H9 (cell line): ENCODE data around the gene RAI14. TPM values are rescaled to one million over a fixed set of nuclear protein-coding genes. Genes with fewer than 3 reads are reported as not detected.

Experiments
- DNase-seq: peaks from one replicate; pipeline ENCODE4 v3.0.0-alpha.2; 2017
- H2AFZ ChIP-seq: one replicate; pipeline ENCODE4 v1.6.1; 2013; ENCODE audit warnings: mild to moderate bottlenecking, low read length, control low read depth, moderate library complexity
- H2AK5ac ChIP-seq: 2 replicates; pipeline ENCODE4 v1.6.1; 2013; ENCODE audit warnings: low read length, control low read depth, mixed read lengths; ENCODE audit not compliant: insufficient read length
- H2BK120ac ChIP-seq: one replicate; pipeline ENCODE4 v1.6.1; 2013; ENCODE audit warnings: low read depth, mild to moderate bottlenecking, low read length, control low read depth, inconsistent platforms; ENCODE audit not compliant: poor library complexity, severe bottlenecking
- H2BK12ac ChIP-seq: 2 replicates; pipeline ENCODE4 v1.6.1; 2013; ENCODE audit warnings: low read length, control low read depth, mixed read lengths, low read depth; ENCODE audit not compliant: insufficient read length
- H2BK15ac ChIP-seq: 2 replicates; pipeline ENCODE4 v1.6.1; 2013; ENCODE audit warnings: low read depth, low read length, control low read depth
- H2BK20ac ChIP-seq: one replicate; pipeline ENCODE4 v1.6.1; 2013; ENCODE audit warnings: low read depth, mild to moderate bottlenecking, low read length, control low read depth, inconsistent platforms; ENCODE audit not compliant: poor library complexity, severe bottlenecking
- H2BK5ac ChIP-seq: 2 replicates; pipeline ENCODE4 v1.6.1; 2013; ENCODE audit warnings: low read length, control low read depth, mixed read lengths; ENCODE audit not compliant: insufficient read length
- H3K14ac ChIP-seq: 2 replicates; pipeline ENCODE4 v1.6.1; 2013; ENCODE audit warnings: low read length, control low read depth; ENCODE audit not compliant: insufficient read depth
- H3K18ac ChIP-seq: 2 replicates; pipeline ENCODE4 v1.6.1; 2013; ENCODE audit warnings: low read depth, mild to moderate bottlenecking, mixed read lengths, low read length, control low read depth; ENCODE audit not compliant: insufficient read length
- H3K23ac ChIP-seq: 2 replicates; pipeline ENCODE4 v1.6.1; 2013; ENCODE audit warnings: low read length, control low read depth, mixed read lengths, low read depth; ENCODE audit not compliant: insufficient read length
- H3K23me2 ChIP-seq: 2 replicates; pipeline ENCODE4 v1.6.1; 2013; ENCODE audit warnings: low read depth, mild to moderate bottlenecking, mixed read lengths, low read length, control low read depth; ENCODE audit not compliant: insufficient read length, poor library complexity, severe bottlenecking
- H3K27ac ChIP-seq: 2 replicates; pipeline ENCODE4 v1.5.1; 2013; ENCODE audit warnings: low read length, control low read depth, mixed read lengths, low read depth; ENCODE audit not compliant: insufficient read length
- H3K27me3 ChIP-seq: 2 replicates; pipeline ENCODE4 v1.6.1; 2013; ENCODE audit warnings: low read length, control low read depth, inconsistent platforms; ENCODE audit not compliant: insufficient read depth
- H3K4ac ChIP-seq: 2 replicates; pipeline ENCODE4 v1.6.1; 2013; ENCODE audit warnings: low read depth, mild to moderate bottlenecking, control low read depth, inconsistent platforms, low read length, moderate library complexity
- H3K4me1 ChIP-seq: 2 replicates; pipeline ENCODE4 v1.6.1; 2013; ENCODE audit warnings: low read length, control low read depth, inconsistent platforms; ENCODE audit not compliant: insufficient read depth
- H3K4me2 ChIP-seq: 2 replicates; pipeline ENCODE4 v1.6.1; 2013; ENCODE audit warnings: low read length, control low read depth, mixed read lengths; ENCODE audit not compliant: insufficient read length, insufficient read depth
- H3K56ac ChIP-seq: 2 replicates; pipeline ENCODE4 v1.6.1; 2013; ENCODE audit warnings: low read depth, mild to moderate bottlenecking, mixed read lengths, low read length, control low read depth; ENCODE audit not compliant: insufficient read length
- H3K79me1 ChIP-seq: 2 replicates; pipeline ENCODE4 v1.6.1; 2013; ENCODE audit warnings: low read depth, mild to moderate bottlenecking, moderate library complexity, low read length, control low read depth, inconsistent platforms; ENCODE audit not compliant: insufficient read depth, poor library complexity, severe bottlenecking
- H3K79me2 ChIP-seq: 2 replicates; pipeline ENCODE4 v1.6.1; 2013; ENCODE audit warnings: low read length, control low read depth, inconsistent platforms; ENCODE audit not compliant: insufficient read depth
- H3K9ac ChIP-seq: 2 replicates; pipeline ENCODE4 v1.6.1; 2013; ENCODE audit warnings: low read length, control low read depth, mixed read lengths; ENCODE audit not compliant: insufficient read length; ENCODE audit errors: extremely low read depth
- H3K9me3 ChIP-seq: one replicate; pipeline ENCODE4 v1.6.1; 2013; ENCODE audit warnings: low read depth, low read length, inconsistent platforms; ENCODE audit not compliant: control insufficient read depth
- H3T11ph ChIP-seq: one replicate; pipeline ENCODE4 v1.6.1; 2013; ENCODE audit warnings: mild to moderate bottlenecking, low read length, control low read depth, inconsistent platforms
- H4K20me1 ChIP-seq: one replicate; pipeline ENCODE4 v1.6.1; 2013; ENCODE audit not compliant: control insufficient read depth, insufficient read length, insufficient read depth
- H4K5ac ChIP-seq: 2 replicates; pipeline ENCODE4 v1.6.1; 2013; ENCODE audit warnings: low read depth, mild to moderate bottlenecking, mixed read lengths, low read length, control low read depth; ENCODE audit not compliant: insufficient read length
- H4K8ac ChIP-seq: replicated peaks from 2 replicates; pipeline ENCODE4 v1.6.1; 2013; ENCODE audit warnings: low read length, control low read depth, mixed read lengths, low read depth; ENCODE audit not compliant: insufficient read length
- H4K91ac ChIP-seq: 2 replicates; pipeline ENCODE4 v1.6.1; 2013; ENCODE audit warnings: low read depth, mild to moderate bottlenecking, moderate library complexity, mixed read lengths, low read length, control low read depth; ENCODE audit not compliant: insufficient read length
- H3K27ac Mint-ChIP-seq, 3 experiments: 2 replicates in 2 of 3; 3 replicates in 1 of 3; pipeline ENCODE4 v1.8.0; 2020 to 2021; ENCODE audit warnings: mixed read lengths in 3 of 3, mild to moderate bottlenecking in 1 of 3, moderate library complexity in 1 of 3
- H3K27me3 Mint-ChIP-seq: 2 replicates; pipeline ENCODE4 v1.8.0; 2021; ENCODE audit warnings: low read depth, mild to moderate bottlenecking, moderate library complexity, mixed read lengths
- H3K36me3 Mint-ChIP-seq, 3 experiments: 2 replicates in 2 of 3; 3 replicates in 1 of 3; pipeline ENCODE4 v1.8.0; 2020 to 2021; ENCODE audit warnings: low read depth in 3 of 3, mixed read lengths in 3 of 3; ENCODE audit not compliant: insufficient read depth in 1 of 3
- H3K4me1 Mint-ChIP-seq, 2 experiments: 2 replicates each; pipeline ENCODE4 v1.8.0; 2020; ENCODE audit warnings: mixed read lengths in 2 of 2
- H3K4me3 Mint-ChIP-seq, 2 experiments: 2 replicates in 1 of 2; 3 replicates in 1 of 2; pipeline ENCODE4 v1.8.0; 2020 to 2021; ENCODE audit warnings: mild to moderate bottlenecking in 2 of 2, mixed read lengths in 2 of 2, moderate library complexity in 1 of 2
- H3K9me3 Mint-ChIP-seq, 2 experiments: 2 replicates in 1 of 2; 3 replicates in 1 of 2; pipeline ENCODE4 v1.8.0; 2020; ENCODE audit warnings: mild to moderate bottlenecking in 2 of 2, mixed read lengths in 2 of 2, moderate library complexity in 1 of 2
- WGBS: extraction: QIAGEN DNeasy Blood & Tissue Kit; methylation state at CpG from one replicate; pipeline ENCODE4 v1.1.7; 2013; ENCODE audit warnings: missing lambda C conversion rate, low lambda C conversion rate, mixed read lengths; ENCODE audit not compliant: insufficient read length; ENCODE audit errors: extremely low coverage; 5-methylcytosine and 5-hydroxymethylcytosine counted together
- total RNA-seq: library from RNA; stranded (reverse); gene quantifications from 2 replicates; pipeline ENCODE4 v1.2.1, GENCODE V29; 2021
- TF ChIP-seq, protein P1 (sequence below): fragments of 200-600 bp; sonication (generic); conservative IDR thresholded peaks from 3 replicates; pipeline ENCODE4 v1.8.0; 2021; ENCODE audit warnings: antibody characterized with exemption, mild to moderate bottlenecking

The RAI14 gene
- total RNA-seq, 1 experiment from 2014 or later = 127 TPM

DNA sequence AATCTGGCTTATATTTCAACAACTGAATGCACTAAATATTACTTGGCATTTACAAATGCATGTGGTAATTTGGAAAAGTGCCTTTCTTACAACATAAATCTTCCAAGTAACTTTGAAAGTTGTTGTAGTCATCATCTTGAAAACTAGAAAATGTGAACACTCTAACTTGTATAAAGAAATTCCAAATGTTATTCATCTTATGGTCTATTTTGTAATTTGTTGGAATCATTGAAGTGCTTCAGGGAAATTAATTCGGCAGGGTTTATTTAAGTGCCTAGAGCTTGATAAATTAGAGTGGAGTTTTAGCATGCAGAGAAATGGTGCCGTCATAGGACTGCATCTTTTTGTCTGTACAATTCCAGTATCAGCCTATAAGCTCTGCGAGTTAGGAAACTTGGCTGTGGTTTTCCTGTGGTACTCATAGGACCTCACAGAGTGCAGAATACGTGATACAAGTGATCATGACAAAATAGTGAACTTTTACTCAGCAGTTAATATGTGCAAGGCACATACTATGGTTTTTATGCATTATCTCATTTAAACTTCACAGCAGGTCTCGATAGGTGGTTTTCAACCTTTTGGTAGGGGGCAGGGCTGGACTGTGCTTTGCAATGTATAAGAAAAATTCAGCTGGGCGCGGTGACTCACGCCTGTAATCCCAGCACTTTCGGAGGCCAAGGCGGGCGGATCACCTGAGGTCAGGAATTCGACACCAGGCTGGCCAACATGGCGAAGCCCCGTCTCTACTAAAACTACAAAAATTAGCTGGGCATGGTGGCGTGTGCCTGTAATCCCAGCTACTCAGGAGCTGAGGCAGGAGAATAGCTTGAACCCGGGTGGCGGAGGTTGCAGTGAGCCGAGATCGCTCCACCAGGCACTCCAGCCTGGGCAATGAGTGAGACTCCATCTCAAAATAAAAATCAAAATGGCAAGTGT, 79.6 kb downstream of the RAI14 start:
- H3K23me2 ChIP-seq = no peaks in the 10 kb centered on the region
- no peak overlapping the region for H3K9ac ChIP-seq
- no peak overlapping the region for H2AFZ ChIP-seq
- H3K4me2 ChIP-seq = no peak overlapping the region
- H3K56ac ChIP-seq = no peak overlapping the region
- H3K36me3 Mint-ChIP-seq = peaks cover 4 to 6% (median 6%) of the 10 kb centered on the region in 3 experiments; a peak in 3 of 7 replicates
- H2AK5ac ChIP-seq = no peak overlapping the region
- H2BK12ac ChIP-seq = no peak overlapping the region
- H3K4me3 Mint-ChIP-seq = no peak overlapping the region
- TF ChIP-seq, protein P1, sequence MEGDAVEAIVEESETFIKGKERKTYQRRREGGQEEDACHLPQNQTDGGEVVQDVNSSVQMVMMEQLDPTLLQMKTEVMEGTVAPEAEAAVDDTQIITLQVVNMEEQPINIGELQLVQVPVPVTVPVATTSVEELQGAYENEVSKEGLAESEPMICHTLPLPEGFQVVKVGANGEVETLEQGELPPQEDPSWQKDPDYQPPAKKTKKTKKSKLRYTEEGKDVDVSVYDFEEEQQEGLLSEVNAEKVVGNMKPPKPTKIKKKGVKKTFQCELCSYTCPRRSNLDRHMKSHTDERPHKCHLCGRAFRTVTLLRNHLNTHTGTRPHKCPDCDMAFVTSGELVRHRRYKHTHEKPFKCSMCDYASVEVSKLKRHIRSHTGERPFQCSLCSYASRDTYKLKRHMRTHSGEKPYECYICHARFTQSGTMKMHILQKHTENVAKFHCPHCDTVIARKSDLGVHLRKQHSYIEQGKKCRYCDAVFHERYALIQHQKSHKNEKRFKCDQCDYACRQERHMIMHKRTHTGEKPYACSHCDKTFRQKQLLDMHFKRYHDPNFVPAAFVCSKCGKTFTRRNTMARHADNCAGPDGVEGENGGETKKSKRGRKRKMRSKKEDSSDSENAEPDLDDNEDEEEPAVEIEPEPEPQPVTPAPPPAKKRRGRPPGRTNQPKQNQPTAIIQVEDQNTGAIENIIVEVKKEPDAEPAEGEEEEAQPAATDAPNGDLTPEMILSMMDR = no peak
- no peaks in the 10 kb centered on the region for H3K9me3 ChIP-seq
- no peaks in the 10 kb centered on the region for H3K27me3 Mint-ChIP-seq
- no peaks in the 10 kb centered on the region for H4K20me1 ChIP-seq
- H3K4ac ChIP-seq = no peak overlapping the region
- no peak overlapping the region for H2BK5ac ChIP-seq
- no peak overlapping the region for H2BK20ac ChIP-seq
- H3K27ac ChIP-seq = no peak overlapping the region
- peak overlapping the region in 2 of 3 experiments; percentile 54 to 71; a peak in 2 of 7 replicates for H3K27ac Mint-ChIP-seq
- H3K4me1 ChIP-seq = peaks cover 4% of the 10 kb centered on the region
- H2BK120ac ChIP-seq = no peak overlapping the region
- peaks cover 40 to 41% of the 10 kb centered on the region in 2 experiments for H3K4me1 Mint-ChIP-seq
- no peak overlapping the region for H3K23ac ChIP-seq
- no peak overlapping the region for H4K91ac ChIP-seq
- H3K14ac ChIP-seq = no peak overlapping the region
- WGBS = no CpG with 5 or more reads among the region's 19 CpGs
- DNase-seq = peak; percentile 41
- no peak overlapping the region for H2BK15ac ChIP-seq
- no peaks in the 10 kb centered on the region for H3K27me3 ChIP-seq
- H4K8ac ChIP-seq = no peak overlapping the region
- H3K9me3 Mint-ChIP-seq = no peaks in the 10 kb centered on the region
- H3K79me1 ChIP-seq = peaks cover 5% of the 10 kb centered on the region
- peaks cover 13% of the 10 kb centered on the region; the same call in 1 of the 2 replicates for H3K79me2 ChIP-seq
- no peak overlapping the region for H4K5ac ChIP-seq
- H3K18ac ChIP-seq = no peak overlapping the region
- no peak overlapping the region for H3T11ph ChIP-seq
